IPS-20b (cell line): ENCODE measurements around the gene LPAR1.

Experiments used
- H3K27ac ChIP-seq: one replicate; pipeline ENCODE4 v1.5.1; 2013; ENCODE audit warnings: low read length
- H3K27me3 ChIP-seq: 2 replicates; pipeline ENCODE4 v1.6.1; 2013; ENCODE audit warnings: mild to moderate bottlenecking, low read length, inconsistent platforms; ENCODE audit not compliant: insufficient read depth
- H3K36me3 ChIP-seq: 2 replicates; pipeline ENCODE4 v1.6.1; 2013; ENCODE audit warnings: low read depth, mild to moderate bottlenecking, inconsistent platforms, low read length, moderate library complexity; ENCODE audit not compliant: insufficient read depth
- H3K4me1 ChIP-seq: 2 replicates; pipeline ENCODE4 v1.6.1; 2013; ENCODE audit warnings: mild to moderate bottlenecking, control low read depth, inconsistent platforms, low read length, moderate library complexity; ENCODE audit not compliant: insufficient read depth
- H3K4me3 ChIP-seq: 2 replicates; pipeline ENCODE4 v1.5.1; 2013; ENCODE audit warnings: mild to moderate bottlenecking, low read length, inconsistent platforms
- H3K9ac ChIP-seq: 2 replicates; pipeline ENCODE4 v1.6.1; 2013; ENCODE audit warnings: low read depth, mild to moderate bottlenecking, inconsistent platforms, low read length, moderate library complexity
- H3K9me3 ChIP-seq: 2 replicates; pipeline ENCODE4 v1.6.1; 2013; ENCODE audit warnings: mild to moderate bottlenecking, low read depth, low read length, inconsistent platforms; ENCODE audit not compliant: insufficient read depth

Gene LPAR1

DNA sequence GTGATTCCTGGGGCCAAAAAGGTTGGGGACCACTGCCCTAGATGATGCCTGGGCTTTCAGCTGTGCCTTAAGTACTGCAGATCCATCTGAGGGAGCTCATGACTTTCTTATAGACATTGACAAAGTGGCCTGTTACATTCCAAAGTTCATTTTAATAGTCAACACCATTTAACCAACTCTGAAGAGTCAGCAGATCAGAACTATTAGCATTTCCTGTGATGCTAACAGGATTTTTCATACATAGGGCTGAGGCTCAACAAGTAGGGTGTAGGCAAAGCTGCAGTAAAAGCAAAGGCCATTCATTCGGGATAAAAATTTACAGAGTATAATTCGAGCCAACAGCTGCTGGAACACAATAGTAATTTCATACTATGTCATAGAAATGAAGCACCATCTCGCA is 105.4 kb downstream of the LPAR1 start:
- no peaks in the 10 kb centered on the region; the same call in 1 of the 2 replicates for H3K9me3 ChIP-seq
- H3K27me3 ChIP-seq = no peaks in the 10 kb centered on the region
- H3K9ac ChIP-seq = no peak overlapping the region
- H3K4me1 ChIP-seq = no peaks in the 10 kb centered on the region
- no peak overlapping the region for H3K27ac ChIP-seq
- H3K4me3 ChIP-seq = no peak overlapping the region
- no peaks in the 10 kb centered on the region for H3K36me3 ChIP-seq

DNA sequence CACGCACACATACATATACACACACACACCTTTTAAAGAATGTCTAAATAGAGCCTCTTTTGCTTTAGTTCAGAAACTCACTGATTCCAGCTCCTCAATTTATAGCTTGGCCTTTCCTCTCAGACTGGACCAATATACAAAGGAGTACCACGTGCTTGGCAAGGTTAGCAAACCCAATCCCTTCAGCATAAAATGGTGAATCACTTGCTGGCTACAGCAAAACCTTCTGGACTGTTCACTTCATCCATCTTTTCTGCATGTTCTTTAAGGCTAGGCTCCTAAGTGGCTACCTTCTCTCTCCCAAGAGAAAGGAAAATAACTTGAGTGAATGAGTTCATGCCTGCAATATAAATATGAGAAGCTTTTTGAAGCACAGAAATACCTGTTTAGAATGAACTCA is 109.7 kb downstream of the LPAR1 start:
- Histone ChIP-seq H3K9me3 (no peaks in the 10 kb centered on the region; the same call in 1 of the 2 replicates), H3K9ac (no peak overlapping the region), H3K27me3 (no peaks in the 10 kb centered on the region), H3K27ac (no peak overlapping the region), H3K36me3 (no peaks in the 10 kb centered on the region), H3K4me3 (no peak overlapping the region), H3K4me1 (no peaks in the 10 kb centered on the region)

DNA sequence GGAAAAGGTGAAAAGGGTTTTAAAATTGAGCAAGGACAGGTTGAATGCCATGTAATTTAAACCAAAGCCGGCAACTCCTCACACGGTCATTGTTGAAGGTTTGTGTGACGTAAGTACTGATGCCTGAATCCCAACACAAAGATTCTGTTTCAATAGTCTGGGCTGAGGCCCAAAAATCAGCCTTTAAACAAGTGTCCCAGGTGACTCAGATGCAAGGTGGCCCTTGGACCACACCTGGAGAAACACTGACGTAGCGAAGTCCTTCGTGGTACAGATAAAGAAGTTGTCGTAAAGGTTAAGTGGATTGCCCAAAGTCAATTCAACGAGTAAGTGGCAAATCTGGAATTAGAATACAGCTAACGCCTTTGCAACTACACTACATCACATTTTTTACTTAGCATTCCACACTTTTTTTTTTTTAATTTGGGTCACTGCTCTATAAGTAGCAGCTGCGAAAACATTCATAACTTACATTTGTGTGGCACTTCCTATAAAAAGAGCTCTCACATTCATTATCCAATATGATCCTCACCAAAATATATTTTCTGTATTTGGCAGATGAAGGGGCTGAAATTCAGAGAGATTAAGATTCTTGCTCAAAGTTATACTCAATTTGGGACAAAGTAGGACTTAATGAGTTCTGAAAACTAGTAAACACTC is 111.3 kb downstream of the LPAR1 start:
- H3K36me3 ChIP-seq = no peaks in the 10 kb centered on the region
- H3K4me3 ChIP-seq = no peak overlapping the region
- no peaks in the 10 kb centered on the region for H3K4me1 ChIP-seq

GRCh38 chr9:110923601-110924000 is 114.7 kb downstream of the LPAR1 start:
- no peaks in the 10 kb centered on the region for H3K9me3 ChIP-seq
- H3K4me1 ChIP-seq = no peaks in the 10 kb centered on the region
- H3K36me3 ChIP-seq = no peaks in the 10 kb centered on the region
- no peaks in the 10 kb centered on the region for H3K27me3 ChIP-seq
- H3K9ac ChIP-seq = no peak overlapping the region
- H3K4me3 ChIP-seq = no peak overlapping the region
- no peak overlapping the region for H3K27ac ChIP-seq

More for the DNA sequence above, 111.3 kb downstream of the LPAR1 start:
- no peaks in the 10 kb centered on the region for H3K27me3 ChIP-seq
- no peak overlapping the region for H3K27ac ChIP-seq
- H3K9ac ChIP-seq = no peak overlapping the region
- no peaks in the 10 kb centered on the region; the same call in 1 of the 2 replicates for H3K9me3 ChIP-seq

DNA sequence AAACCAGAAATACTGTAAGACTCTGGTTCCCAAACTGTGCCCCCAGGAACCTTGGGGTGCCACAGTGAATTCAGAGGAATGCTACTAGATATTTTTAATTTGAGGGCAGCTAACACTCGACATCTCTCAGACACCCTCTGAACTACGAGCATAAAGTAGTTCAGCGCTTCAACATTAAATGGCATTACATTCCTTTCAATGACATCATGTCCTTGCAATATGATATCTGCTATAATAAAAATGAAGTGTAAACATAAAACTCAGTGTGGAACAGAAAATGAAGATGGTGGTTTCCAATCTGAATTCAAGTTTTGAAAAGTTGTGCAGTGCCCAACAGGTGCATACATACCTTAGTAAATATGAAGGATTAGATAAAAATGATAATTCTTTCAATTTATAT is 116.1 kb downstream of the LPAR1 start:
- Histone ChIP-seq H3K4me1 (no peaks in the 10 kb centered on the region), H3K27ac (no peak overlapping the region), H3K27me3 (no peaks in the 10 kb centered on the region), H3K9me3 (no peaks in the 10 kb centered on the region), H3K4me3 (no peak overlapping the region), H3K9ac (no peak overlapping the region), H3K36me3 (no peaks in the 10 kb centered on the region)

DNA sequence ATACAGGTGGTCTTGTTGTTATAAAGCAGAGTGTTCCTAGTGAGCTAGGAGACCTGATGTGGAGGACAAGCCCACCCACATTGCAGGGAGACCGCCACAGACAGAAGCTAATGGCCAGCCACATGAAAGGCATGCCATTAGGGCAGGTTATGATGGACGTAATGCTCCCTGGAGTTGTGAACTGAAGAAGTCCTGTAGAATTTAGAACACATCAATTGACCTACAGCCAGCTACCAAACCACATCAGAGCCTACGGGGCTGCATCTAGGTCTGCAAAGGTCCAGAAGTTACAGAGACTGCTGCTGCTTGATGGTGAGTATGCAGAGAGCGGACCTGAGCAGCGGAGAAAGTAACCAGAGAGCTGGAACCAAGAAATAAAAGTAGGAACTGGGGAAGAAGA is 116.6 kb downstream of the LPAR1 start:
- Histone ChIP-seq H3K9me3 (no peaks in the 10 kb centered on the region), H3K27ac (no peak overlapping the region), H3K36me3 (no peaks in the 10 kb centered on the region), H3K9ac (no peak overlapping the region), H3K27me3 (no peaks in the 10 kb centered on the region), H3K4me1 (no peaks in the 10 kb centered on the region), H3K4me3 (no peak overlapping the region)

GRCh38 chr9:110919609-110920008 is 118.7 kb downstream of the LPAR1 start:
- no peaks in the 10 kb centered on the region for H3K27me3 ChIP-seq
- H3K36me3 ChIP-seq = no peaks in the 10 kb centered on the region
- H3K9ac ChIP-seq = no peak overlapping the region
- no peak overlapping the region for H3K4me3 ChIP-seq
- no peak overlapping the region for H3K27ac ChIP-seq
- H3K9me3 ChIP-seq = no peaks in the 10 kb centered on the region
- H3K4me1 ChIP-seq = no peaks in the 10 kb centered on the region

- Histone ChIP-seq H3K9me3 (no peaks in the 10 kb centered on the region), H3K4me3 (no peak overlapping the region), H3K4me1 (no peaks in the 10 kb centered on the region), H3K36me3 (no peaks in the 10 kb centered on the region), H3K27me3 (no peaks in the 10 kb centered on the region), H3K9ac (no peak overlapping the region), H3K27ac (no peak overlapping the region)
Observed at GRCh38 chr9:110919050-110919435, 119.2 kb downstream of the LPAR1 start.

GRCh38 chr9:110918316-110919049 is 119.8 kb downstream of the LPAR1 start:
- no peaks in the 10 kb centered on the region for H3K36me3 ChIP-seq
- H3K9ac ChIP-seq = no peak overlapping the region
- H3K4me1 ChIP-seq = no peaks in the 10 kb centered on the region
- no peaks in the 10 kb centered on the region for H3K9me3 ChIP-seq
- no peak overlapping the region for H3K27ac ChIP-seq
- H3K4me3 ChIP-seq = no peak overlapping the region
- no peaks in the 10 kb centered on the region for H3K27me3 ChIP-seq

- Histone ChIP-seq H3K9ac (no peak overlapping the region), H3K27ac (no peak overlapping the region), H3K4me1 (no peaks in the 10 kb centered on the region), H3K4me3 (no peak overlapping the region), H3K36me3 (no peaks in the 10 kb centered on the region), H3K9me3 (no peaks in the 10 kb centered on the region), H3K27me3 (no peaks in the 10 kb centered on the region)
Observed at GRCh38 chr9:110916403-110916802, 121.9 kb downstream of the LPAR1 start.

DNA sequence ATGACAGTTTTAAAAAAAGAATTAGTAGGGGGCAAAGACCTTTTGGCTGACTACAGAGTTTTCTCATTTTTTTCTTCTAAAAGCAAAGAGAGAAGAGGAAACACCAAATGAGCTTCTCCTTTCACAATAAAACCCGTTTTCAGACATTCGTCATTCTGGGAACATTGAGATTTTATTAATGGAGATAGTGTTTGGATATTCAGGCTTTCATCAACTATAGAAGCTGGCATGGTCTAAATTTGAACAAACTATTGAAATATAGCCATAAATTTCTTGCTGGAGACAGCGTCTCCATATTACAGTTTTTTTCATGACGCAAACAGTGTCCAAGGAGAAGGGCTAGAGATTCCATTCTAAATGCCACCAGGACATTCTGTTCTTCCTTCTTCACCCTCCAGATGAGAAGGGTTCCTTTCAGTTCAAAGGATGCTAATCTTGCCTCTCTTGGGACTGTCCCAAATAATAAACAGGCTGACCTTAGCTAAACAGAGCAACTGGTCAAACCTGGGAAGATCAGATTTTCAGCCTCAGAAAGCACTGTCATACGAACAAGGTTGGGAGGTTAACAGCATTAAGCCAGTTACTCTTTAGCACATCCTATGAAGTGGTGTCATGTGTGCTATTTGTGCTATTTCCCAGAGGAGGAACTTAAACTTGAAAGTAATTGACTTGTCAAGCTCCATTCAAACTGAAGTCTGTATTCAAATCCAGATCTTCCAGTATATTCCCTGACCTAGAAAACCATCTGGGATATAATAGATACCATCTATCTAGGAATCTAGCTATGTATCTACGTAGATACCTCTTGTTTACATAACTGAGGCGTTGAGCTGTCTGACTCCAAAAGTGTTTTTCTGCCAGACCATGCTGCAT is 125.6 kb downstream of the LPAR1 start:
- H3K36me3 ChIP-seq = no peaks in the 10 kb centered on the region; the same call in 1 of the 2 replicates
- no peak overlapping the region for H3K9ac ChIP-seq
- no peaks in the 10 kb centered on the region for H3K4me1 ChIP-seq
- H3K9me3 ChIP-seq = peaks cover 16% of the 10 kb centered on the region; the same call in 1 of the 2 replicates
- no peaks in the 10 kb centered on the region for H3K27me3 ChIP-seq
- H3K27ac ChIP-seq = no peak overlapping the region
- no peak overlapping the region for H3K4me3 ChIP-seq
